Dedifferentiated amniotic fluid mesenchymal stem cell (primary cell): ENCODE measurements around the gene MBD4.
"Not testable (repeated sequence)": the region's sequence is repeated elsewhere in the genome, so short reads cannot be mapped to it uniquely, and the experiment has no call there.

ENCODE experiments used
- DNase-seq: peaks from one replicate; pipeline ENCODE4 v3.0.0-alpha.2; 2016; ENCODE audit errors: extremely low spot score

Gene MBD4

GRCh38 chr3:129439817-129440617 is at the start of gene MBD4, which contains the start of gene IFT122:
MBD4 (minus strand) TSS chr3:129439948; CDS start chr3:129439833, 115 bp downstream.
IFT122 (plus strand) TSS chr3:129440224; CDS start chr3:129440331, 107 bp downstream.
- DNase-seq: peak; percentile 97

GRCh38 chr3:129489258-129489657 is 49.5 kb upstream of the MBD4 start:
- DNase-seq: not testable (repeated sequence)

GRCh38 chr3:129487868-129488335 is 48.2 kb upstream of the MBD4 start:
- not testable (repeated sequence) for DNase-seq

- DNase-seq: no peak
These were observed 47.6 kb upstream of the MBD4 start for GRCh38 chr3:129487183-129487867.

- DNase-seq: no peak
These were observed 46.9 kb upstream of the MBD4 start for GRCh38 chr3:129486664-129487035.

GRCh38 chr3:129485721-129486663 is 46.2 kb upstream of the MBD4 start:
- DNase-seq: peak; percentile 93

GRCh38 chr3:129485146-129485545 is 45.4 kb upstream of the MBD4 start:
- DNase-seq: not testable (repeated sequence)

- no peak for DNase-seq
These were observed 44.1 kb upstream of the MBD4 start for GRCh38 chr3:129483870-129484269.

- no peak for DNase-seq
These were observed 43.0 kb upstream of the MBD4 start for GRCh38 chr3:129482721-129483120.

GRCh38 chr3:129481766-129482332 is 42.1 kb upstream of the MBD4 start:
- DNase-seq: no peak

GRCh38 chr3:129481225-129481765 is 41.5 kb upstream of the MBD4 start:
- DNase-seq: not testable (repeated sequence)

- DNase-seq: no peak
These were observed 36.8 kb upstream of the MBD4 start for GRCh38 chr3:129476586-129476985.

- no peak for DNase-seq
These were observed 36.1 kb upstream of the MBD4 start for GRCh38 chr3:129475863-129476262.

GRCh38 chr3:129474984-129475804 is 35.4 kb upstream of the MBD4 start:
- no peak for DNase-seq

- DNase-seq: no peak
These were observed 34.0 kb upstream of the MBD4 start for GRCh38 chr3:129473769-129474152.

GRCh38 chr3:129473067-129473768 is 33.5 kb upstream of the MBD4 start:
- no peak for DNase-seq

- no peak for DNase-seq
These were observed 31.1 kb upstream of the MBD4 start for GRCh38 chr3:129470861-129471260.

GRCh38 chr3:129469026-129469425 is 29.3 kb upstream of the MBD4 start:
- no peak for DNase-seq

GRCh38 chr3:129467932-129468331 is 28.2 kb upstream of the MBD4 start:
- no peak for DNase-seq

GRCh38 chr3:129463716-129464115 is 24.0 kb upstream of the MBD4 start:
- no peak for DNase-seq
